GM20000 (cell line): ENCODE data around the gene CRISP3.

Experiments
- DNase-seq: peaks from one replicate; pipeline ENCODE4 v3.0.0; 2012; ENCODE audit warnings: low spot score
- CTCF ChIP-seq: IDR thresholded peaks from 2 replicates; pipeline ENCODE4 v1.5.1; 2012; ENCODE audit warnings: mild to moderate bottlenecking, control low read depth; ENCODE audit errors: extremely low read depth, missing control alignments

Gene CRISP3

GRCh38 chr6:49744259-49744658 lies at the start of gene CRISP3:
CRISP3 (minus strand) TSS chr6:49744388; CDS start chr6:49744367, 21 bp downstream.
- TF ChIP-seq CTCF: no peak
- DNase-seq: no peak

- DNase-seq: no peak
- TF ChIP-seq CTCF: no peak
Measured at GRCh38 chr6:49790341-49790740, 46.2 kb upstream of the CRISP3 start.

- no peak for DNase-seq
- TF ChIP-seq CTCF: no peak
Measured at GRCh38 chr6:49787176-49787575, 43.0 kb upstream of the CRISP3 start, which contains the start of gene PGK2. PGK2 (minus strand) TSS chr6:49787285; CDS start chr6:49787187, 98 bp downstream.

GRCh38 chr6:49784272-49784671 lies 40.1 kb upstream of the CRISP3 start:
- no peak for DNase-seq
- TF ChIP-seq CTCF: no peak

GRCh38 chr6:49782725-49783124 lies 38.5 kb upstream of the CRISP3 start:
- no peak for TF ChIP-seq CTCF
- no peak for DNase-seq

GRCh38 chr6:49782293-49782692 lies 38.1 kb upstream of the CRISP3 start:
- TF ChIP-seq CTCF: no peak
- no peak for DNase-seq

GRCh38 chr6:49776444-49776843 lies 32.3 kb upstream of the CRISP3 start:
- no peak for TF ChIP-seq CTCF
- DNase-seq: no peak

- TF ChIP-seq CTCF: no peak
- no peak for DNase-seq
Measured at GRCh38 chr6:49775043-49775442, 30.9 kb upstream of the CRISP3 start.
